KMS-11 (cell line): ENCODE results near the gene EHD1.

ENCODE experiments used
- H2AFZ ChIP-seq: fragments of 200-600 bp; sonication (generic); 2 replicates; pipeline ENCODE4 v1.6.1; 2016; ENCODE audit warnings: antibody characterized with exemption, mixed run types, low read depth
- H3K27ac ChIP-seq: fragments of 200-600 bp; sonication (generic); 2 replicates; pipeline ENCODE4 v1.6.1; 2016; ENCODE audit warnings: mild to moderate bottlenecking, mixed run types
- H3K27me3 ChIP-seq: fragments of 200-600 bp; sonication (generic); 2 replicates; pipeline ENCODE4 v1.6.1; 2017; ENCODE audit warnings: mild to moderate bottlenecking, low read depth, mixed run types, moderate library complexity; ENCODE audit not compliant: insufficient read depth
- H3K36me3 ChIP-seq: fragments of 200-600 bp; sonication (generic); 2 replicates; pipeline ENCODE4 v1.6.1; 2017; ENCODE audit warnings: mild to moderate bottlenecking, mixed run types; ENCODE audit not compliant: insufficient read depth
- H3K4me1 ChIP-seq: fragments of 200-600 bp; sonication (generic); 2 replicates; pipeline ENCODE4 v1.6.1; 2016; ENCODE audit warnings: mild to moderate bottlenecking, low read depth, mixed run types; ENCODE audit not compliant: poor library complexity, severe bottlenecking
- H3K4me2 ChIP-seq: fragments of 200-600 bp; sonication (generic); 2 replicates; pipeline ENCODE4 v1.7.0; 2016; ENCODE audit warnings: mild to moderate bottlenecking, mixed run types
- H3K4me3 ChIP-seq: fragments of 200-600 bp; sonication (generic); IDR thresholded peaks from 2 replicates; pipeline ENCODE4 v1.6.1; 2017; ENCODE audit warnings: low read depth, low read length, mixed read lengths; ENCODE audit not compliant: insufficient read depth
- H3K79me2 ChIP-seq: fragments of 200-600 bp; sonication (generic); 2 replicates; pipeline ENCODE4 v1.6.1; 2016; ENCODE audit warnings: low read depth, mixed run types; ENCODE audit not compliant: insufficient read depth
- H3K9ac ChIP-seq: fragments of 200-600 bp; sonication (generic); 2 replicates; pipeline ENCODE4 v1.6.1; 2016; ENCODE audit warnings: mild to moderate bottlenecking, mixed run types
- H4K20me1 ChIP-seq: fragments of 200-600 bp; sonication (generic); 2 replicates; pipeline ENCODE4 v1.6.1; 2016; ENCODE audit warnings: mild to moderate bottlenecking, mixed run types; ENCODE audit not compliant: insufficient read depth
- TF ChIP-seq, protein P1 (sequence below): fragments of 200-600 bp; sonication (generic); conservative IDR thresholded peaks from 2 replicates; pipeline ENCODE4 v1.6.1; 2017; ENCODE audit warnings: low read depth, mild to moderate bottlenecking, antibody characterized with exemption, low read length, moderate library complexity, mixed read lengths

Gene EHD1

DNA sequence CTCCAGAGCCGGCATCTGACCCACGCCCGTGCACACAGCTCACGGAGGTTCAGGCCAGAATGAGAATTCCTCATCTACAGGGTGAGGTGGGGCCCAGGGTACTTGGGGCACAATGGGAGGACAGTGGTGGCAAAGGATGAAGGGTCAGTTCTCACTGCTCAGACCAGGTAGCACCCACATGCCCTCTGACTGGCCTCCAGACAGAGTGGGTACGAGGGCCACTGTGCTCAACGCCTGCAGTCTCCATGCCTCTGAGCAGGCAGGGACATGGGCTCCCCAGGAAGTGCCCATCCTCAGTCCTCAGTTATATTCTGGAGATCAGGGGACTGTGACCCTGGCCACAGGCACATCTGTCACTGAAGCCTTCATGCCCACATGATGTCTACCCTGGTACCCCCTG, 20.9 kb downstream of the EHD1 start:
- peak overlapping the region; percentile 98 for H3K4me2 ChIP-seq

GRCh38 chr11:64856382-64857227, 21.8 kb downstream of the EHD1 start:
- Histone ChIP-seq H3K27ac (peak overlapping the region; percentile 90; the same call in 1 of the 2 replicates), H3K9ac (no peak overlapping the region), H3K36me3 (no peaks in the 10 kb centered on the region), H3K27me3 (no peaks in the 10 kb centered on the region), H3K4me1 (peaks cover 94% of the 10 kb centered on the region), H3K4me2 (no peak overlapping the region), H3K4me3 (no peak overlapping the region), H3K79me2 (peaks cover 22% of the 10 kb centered on the region), H2AFZ (no peak overlapping the region), H4K20me1 (no peaks in the 10 kb centered on the region)
- TF ChIP-seq, protein P1, sequence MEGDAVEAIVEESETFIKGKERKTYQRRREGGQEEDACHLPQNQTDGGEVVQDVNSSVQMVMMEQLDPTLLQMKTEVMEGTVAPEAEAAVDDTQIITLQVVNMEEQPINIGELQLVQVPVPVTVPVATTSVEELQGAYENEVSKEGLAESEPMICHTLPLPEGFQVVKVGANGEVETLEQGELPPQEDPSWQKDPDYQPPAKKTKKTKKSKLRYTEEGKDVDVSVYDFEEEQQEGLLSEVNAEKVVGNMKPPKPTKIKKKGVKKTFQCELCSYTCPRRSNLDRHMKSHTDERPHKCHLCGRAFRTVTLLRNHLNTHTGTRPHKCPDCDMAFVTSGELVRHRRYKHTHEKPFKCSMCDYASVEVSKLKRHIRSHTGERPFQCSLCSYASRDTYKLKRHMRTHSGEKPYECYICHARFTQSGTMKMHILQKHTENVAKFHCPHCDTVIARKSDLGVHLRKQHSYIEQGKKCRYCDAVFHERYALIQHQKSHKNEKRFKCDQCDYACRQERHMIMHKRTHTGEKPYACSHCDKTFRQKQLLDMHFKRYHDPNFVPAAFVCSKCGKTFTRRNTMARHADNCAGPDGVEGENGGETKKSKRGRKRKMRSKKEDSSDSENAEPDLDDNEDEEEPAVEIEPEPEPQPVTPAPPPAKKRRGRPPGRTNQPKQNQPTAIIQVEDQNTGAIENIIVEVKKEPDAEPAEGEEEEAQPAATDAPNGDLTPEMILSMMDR: no peak

More for the DNA sequence above, 20.9 kb downstream of the EHD1 start:
- H3K4me1 ChIP-seq: peaks cover 94% of the 10 kb centered on the region
- no peak overlapping the region for H2AFZ ChIP-seq
- TF ChIP-seq, protein P1: no peak
- H3K4me3 ChIP-seq: no peak overlapping the region
- H3K27me3 ChIP-seq: no peaks in the 10 kb centered on the region
- peak overlapping the region; percentile 90 for H3K27ac ChIP-seq
- peaks cover 31% of the 10 kb centered on the region for H3K79me2 ChIP-seq
- H3K9ac ChIP-seq: 0 out of 2 replicates have a peak overlapping the region, but pooled peaks have one; percentile 55
- H3K36me3 ChIP-seq: no peaks in the 10 kb centered on the region
- H4K20me1 ChIP-seq: no peaks in the 10 kb centered on the region

- no peak overlapping the region for H3K27ac ChIP-seq
- H3K4me1 ChIP-seq: peaks cover 94% of the 10 kb centered on the region
- H3K9ac ChIP-seq: no peak overlapping the region
- no peak overlapping the region for H3K4me3 ChIP-seq
- H2AFZ ChIP-seq: no peak overlapping the region
- TF ChIP-seq, protein P1: no peak
- H3K27me3 ChIP-seq: no peaks in the 10 kb centered on the region
- H3K79me2 ChIP-seq: peaks cover 13% of the 10 kb centered on the region; the same call in 1 of the 2 replicates
- H4K20me1 ChIP-seq: no peaks in the 10 kb centered on the region
- no peaks in the 10 kb centered on the region for H3K36me3 ChIP-seq
- no peak overlapping the region for H3K4me2 ChIP-seq
Measured at GRCh38 chr11:64855596-64856304, 22.7 kb downstream of the EHD1 start.

DNA sequence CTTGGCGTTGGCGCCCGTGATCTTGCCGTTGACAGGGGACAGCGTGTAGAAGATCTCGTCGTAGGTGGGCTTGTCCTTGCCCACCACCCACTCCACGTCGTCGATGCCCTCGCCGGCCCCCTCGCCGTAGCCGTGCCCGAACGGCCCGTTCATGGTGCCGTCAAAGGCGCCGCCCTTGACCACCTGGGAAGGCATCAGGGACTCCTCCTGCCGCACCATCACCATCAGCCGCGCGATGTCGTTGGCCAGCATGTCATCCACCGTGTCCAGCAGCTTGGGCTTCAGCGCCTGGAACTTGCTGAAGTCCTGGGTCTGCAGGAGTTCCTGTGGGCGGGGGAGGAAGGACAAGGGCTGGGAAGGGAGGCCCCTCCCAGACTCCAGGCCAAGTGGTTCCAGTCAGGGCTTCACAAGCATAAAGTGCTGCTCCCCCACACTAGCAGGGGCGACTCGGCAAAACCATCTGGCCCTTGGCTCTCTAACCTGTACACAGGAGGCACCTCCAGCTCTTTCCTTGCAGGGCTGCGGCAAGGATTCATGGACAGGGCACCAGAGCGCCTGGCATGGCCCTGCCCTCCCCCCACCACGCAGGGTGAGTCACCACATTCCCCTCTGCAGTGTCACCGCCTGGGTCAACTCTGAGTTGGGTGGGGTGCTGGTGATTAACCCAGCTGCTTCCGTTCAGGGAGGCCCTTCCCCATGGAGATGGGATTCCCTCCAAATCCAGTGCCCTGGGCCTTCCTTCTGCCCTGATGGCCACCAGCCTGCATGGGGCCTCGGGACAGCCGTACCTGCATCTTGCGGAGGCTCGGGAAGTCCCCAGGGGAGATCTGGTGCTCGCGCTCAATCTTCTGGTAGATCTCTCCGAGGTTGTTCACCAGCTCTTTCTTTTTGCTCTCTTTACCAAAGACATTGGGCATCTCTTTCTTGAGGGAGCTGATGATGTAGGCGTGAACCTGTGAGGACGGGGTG, 23.6 kb downstream of the EHD1 start:
- Histone ChIP-seq H3K79me2 (peaks cover 6% of the 10 kb centered on the region; the same call in 1 of the 2 replicates), H3K9ac (no peak overlapping the region), H3K4me1 (peaks cover 94% of the 10 kb centered on the region), H3K4me3 (no peak overlapping the region), H3K27ac (no peak overlapping the region), H2AFZ (no peak overlapping the region), H3K27me3 (no peaks in the 10 kb centered on the region), H3K4me2 (no peak overlapping the region), H3K36me3 (no peaks in the 10 kb centered on the region), H4K20me1 (no peaks in the 10 kb centered on the region)
- TF ChIP-seq, protein P1: no peak
